CD4-positive, alpha-beta T cell treated with Interferon gamma for 1 hour (primary cell): ENCODE results near the gene PDE1A.
"Not testable (repeated sequence)": the region's sequence is repeated elsewhere in the genome, so short reads cannot be mapped to it uniquely, and the experiment has no call there.

Experiments
- DNase-seq: peaks from one replicate; pipeline ENCODE4 v3.0.0-alpha.2; 2020

The PDE1A gene

GRCh38 chr2:182351427-182351826 lies 75.4 kb downstream of the PDE1A start:
- DNase-seq = no peak

GRCh38 chr2:182349268-182349667 lies 77.6 kb downstream of the PDE1A start:
- DNase-seq = no peak

GRCh38 chr2:182345384-182345783 lies 81.5 kb downstream of the PDE1A start:
- DNase-seq = no peak

GRCh38 chr2:182330451-182331305 lies 96.2 kb downstream of the PDE1A start:
- no peak for DNase-seq

- DNase-seq = no peak
These were observed 102.2 kb downstream of the PDE1A start for GRCh38 chr2:182324665-182325064.

- DNase-seq = no peak
These were observed 105.7 kb downstream of the PDE1A start for GRCh38 chr2:182321096-182321495.

GRCh38 chr2:182319556-182320505 lies 107.0 kb downstream of the PDE1A start:
- DNase-seq = no peak

- no peak for DNase-seq
These were observed 108.2 kb downstream of the PDE1A start for GRCh38 chr2:182318466-182319220.

GRCh38 chr2:182316950-182317349 lies 109.9 kb downstream of the PDE1A start:
- DNase-seq = no peak

GRCh38 chr2:182302972-182303371 lies 123.9 kb downstream of the PDE1A start:
- no peak for DNase-seq

- DNase-seq = no peak
These were observed 124.7 kb downstream of the PDE1A start for GRCh38 chr2:182302174-182302573.

- no peak for DNase-seq
These were observed 125.7 kb downstream of the PDE1A start for GRCh38 chr2:182301093-182301492.

GRCh38 chr2:182300608-182301007 lies 126.2 kb downstream of the PDE1A start:
- no peak for DNase-seq

GRCh38 chr2:182299632-182300031 lies 127.2 kb downstream of the PDE1A start:
- DNase-seq = no peak

- no peak for DNase-seq
These were observed 128.4 kb downstream of the PDE1A start for GRCh38 chr2:182298456-182298855.

GRCh38 chr2:182291296-182291695 lies 135.5 kb downstream of the PDE1A start:
- DNase-seq = no peak

GRCh38 chr2:182283512-182283911 lies 143.3 kb downstream of the PDE1A start:
- DNase-seq = no peak

GRCh38 chr2:182281276-182281675 lies 145.6 kb downstream of the PDE1A start:
- DNase-seq = no peak

GRCh38 chr2:182280118-182280517 lies 146.7 kb downstream of the PDE1A start:
- DNase-seq = no peak

- DNase-seq = not testable (repeated sequence)
These were observed 150.2 kb downstream of the PDE1A start for GRCh38 chr2:182276662-182277061.

GRCh38 chr2:182267971-182268370 lies 158.9 kb downstream of the PDE1A start:
- no peak for DNase-seq

- DNase-seq = no peak
These were observed 159.9 kb downstream of the PDE1A start for GRCh38 chr2:182266909-182267308.

GRCh38 chr2:182265718-182266117 lies 161.1 kb downstream of the PDE1A start:
- no peak for DNase-seq
